GM18873 (cell line): ENCODE results near the gene SRP54.
"Not testable (repeated sequence)": the region's sequence is repeated elsewhere in the genome, so short reads cannot be mapped to it uniquely, and the experiment has no call there.

ENCODE experiments used
- ATAC-seq: cut with Tn5 transposase; IDR thresholded peaks from one replicate; pipeline ENCODE4 v1.9.1; 2021; ENCODE audit warnings: mild to moderate bottlenecking, moderate library complexity, moderate number of reproducible peaks; ENCODE audit not compliant: unreplicated experiment, low FRiP score

Gene SRP54

GRCh38 chr14:34982421-34983147 lies at the start of gene SRP54:
Gene SRP54 (plus strand): TSS chr14:34982992. CDS start chr14:34996710, 13,718 bp downstream.
- peak; percentile 79 for ATAC-seq

- no peak for ATAC-seq
Measured at GRCh38 chr14:34933301-34933700, 49.5 kb upstream of the SRP54 start.

GRCh38 chr14:34935488-34935887 lies 47.3 kb upstream of the SRP54 start:
- ATAC-seq = no peak

- no peak for ATAC-seq
Measured at GRCh38 chr14:34937442-34937841, 45.4 kb upstream of the SRP54 start.

- no peak for ATAC-seq
Measured at GRCh38 chr14:34937876-34938275, 44.9 kb upstream of the SRP54 start.

GRCh38 chr14:34943506-34943905 lies 39.3 kb upstream of the SRP54 start:
- no peak for ATAC-seq

GRCh38 chr14:34944744-34945143 lies 38.0 kb upstream of the SRP54 start:
- no peak for ATAC-seq

GRCh38 chr14:34946699-34947098 lies 36.1 kb upstream of the SRP54 start:
- no peak for ATAC-seq

- no peak for ATAC-seq
Measured at GRCh38 chr14:34951286-34951685, 31.5 kb upstream of the SRP54 start.

GRCh38 chr14:34956931-34957330 lies 25.9 kb upstream of the SRP54 start:
- ATAC-seq = no peak

- ATAC-seq = no peak
Measured at GRCh38 chr14:34957771-34958286, 25.0 kb upstream of the SRP54 start.

GRCh38 chr14:34962106-34962505 lies 20.7 kb upstream of the SRP54 start:
- ATAC-seq = not testable (repeated sequence)

GRCh38 chr14:34964977-34965764 lies 17.6 kb upstream of the SRP54 start:
- ATAC-seq = no peak

GRCh38 chr14:34965912-34966311 lies 16.9 kb upstream of the SRP54 start:
- ATAC-seq = no peak

- peak; percentile 73 for ATAC-seq
Measured at GRCh38 chr14:34966413-34966812, 16.4 kb upstream of the SRP54 start.

GRCh38 chr14:34970665-34971064 lies 12.1 kb upstream of the SRP54 start:
- no peak for ATAC-seq

- ATAC-seq = no peak
Measured at GRCh38 chr14:34971381-34971780, 11.4 kb upstream of the SRP54 start.

- ATAC-seq = no peak
Measured at GRCh38 chr14:34971801-34972200, 11.0 kb upstream of the SRP54 start.

GRCh38 chr14:34978444-34978843 lies 4.3 kb upstream of the SRP54 start:
- ATAC-seq = no peak

GRCh38 chr14:34980337-34980900 lies 2.4 kb upstream of the SRP54 start:
- no peak for ATAC-seq

GRCh38 chr14:34981743-34982420 lies 910 bp upstream of the SRP54 start:
- peak; percentile 3 for ATAC-seq
